ENCODE measurements around the gene CDC42. TPM values are rescaled to one million over a fixed set of nuclear protein-coding genes. Genes with fewer than 3 reads are reported as not detected.

The CDC42 gene
- total RNA-seq, 1 donor from 2014 or later: 286 TPM

DNA sequence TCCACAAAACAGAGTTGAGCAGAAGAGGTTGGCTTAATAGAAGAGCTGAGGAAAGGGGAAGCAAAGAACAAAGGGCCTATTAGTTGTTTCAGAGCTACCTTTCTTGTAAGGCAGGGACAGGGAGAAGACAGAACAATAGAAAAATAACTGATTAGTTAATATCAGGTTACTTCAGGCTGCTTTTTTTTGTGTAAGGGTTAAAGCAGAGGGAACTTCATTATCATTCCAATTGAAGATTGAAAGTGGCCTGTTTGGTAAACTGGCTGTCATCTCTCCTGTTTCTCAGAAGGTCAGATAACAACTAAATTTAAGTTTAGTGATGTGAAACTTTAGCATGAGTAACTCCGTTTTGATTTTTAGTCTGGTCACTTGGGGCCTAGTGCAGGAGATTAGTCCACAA, 22.3 kb downstream of the CDC42 start:
- DNase-seq (ENCODE audit: low read depth): no peak

GRCh38 chr1:22075718-22076117, 23.2 kb downstream of the CDC42 start:
- no peak for DNase-seq (ENCODE audit: low read depth)

GRCh38 chr1:22076346-22076745, 23.8 kb downstream of the CDC42 start:
- DNase-seq (ENCODE audit: low read depth): no peak

GRCh38 chr1:22077728-22078127, 25.2 kb downstream of the CDC42 start:
- peak; percentile 46 for DNase-seq (ENCODE audit: low read depth)

DNA sequence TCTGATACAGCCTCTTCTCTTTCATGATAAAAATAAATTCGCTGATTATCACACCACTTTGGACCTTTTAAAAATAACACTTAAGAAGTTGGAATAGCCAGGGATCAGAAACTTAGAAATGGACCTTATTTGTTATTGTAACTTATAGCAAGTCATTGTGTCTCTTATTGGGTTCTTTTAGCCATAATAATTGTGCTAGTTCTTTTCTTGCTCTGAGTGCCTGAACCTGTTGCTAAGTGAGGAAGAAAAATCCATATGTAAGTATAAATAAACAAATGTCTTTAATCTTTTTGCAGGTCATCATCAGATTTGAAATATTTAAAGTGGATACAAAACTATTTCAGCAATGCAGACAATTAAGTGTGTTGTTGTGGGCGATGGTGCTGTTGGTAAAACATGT, 25.6 kb downstream of the CDC42 start:
- no peak for DNase-seq (ENCODE audit: low read depth)

DNA sequence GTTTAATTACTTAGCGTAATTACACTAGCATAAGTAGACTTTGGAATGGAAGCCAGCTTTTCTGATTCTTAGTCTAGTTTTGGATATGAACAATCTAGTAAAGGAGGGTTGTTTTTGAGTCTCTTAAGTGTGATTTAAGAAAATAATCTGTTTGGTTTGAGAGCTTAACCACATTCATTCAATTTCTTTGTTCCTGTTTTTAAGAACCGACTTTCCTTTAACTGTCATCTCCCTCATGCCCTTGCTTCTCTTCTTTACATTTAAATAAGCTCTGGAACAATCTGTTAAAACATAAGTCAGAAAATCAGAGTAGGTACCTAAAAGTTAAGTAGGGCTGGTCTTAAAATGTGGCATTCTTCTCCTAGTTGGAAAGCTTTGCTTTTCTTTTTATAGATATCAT, 27.7 kb downstream of the CDC42 start:
- DNase-seq (ENCODE audit: low read depth): no peak

DNA sequence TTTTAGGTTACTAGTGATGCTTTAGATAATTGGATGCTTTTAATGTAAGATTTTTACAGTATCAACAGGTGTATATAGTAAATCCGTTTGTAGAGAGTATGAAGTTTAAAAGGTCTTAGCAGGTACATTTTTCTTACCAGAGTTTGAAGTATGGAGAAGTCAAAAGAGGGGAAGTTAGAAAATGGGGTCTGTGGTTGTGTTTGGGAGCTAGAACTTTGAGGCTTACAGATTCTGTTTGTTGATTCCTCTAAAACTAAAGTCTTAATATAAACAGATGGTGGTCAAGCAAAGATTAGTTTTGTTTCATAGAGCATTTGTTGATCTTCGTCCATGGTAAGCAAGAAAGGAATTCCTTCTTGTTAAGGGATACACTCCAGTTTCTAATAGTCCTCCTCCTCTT, 35.8 kb downstream of the CDC42 start:
- DNase-seq (ENCODE audit: low read depth): no peak

GRCh38 chr1:22089134-22089571, 36.6 kb downstream of the CDC42 start:
- DNase-seq (ENCODE audit: low read depth): no peak

DNA sequence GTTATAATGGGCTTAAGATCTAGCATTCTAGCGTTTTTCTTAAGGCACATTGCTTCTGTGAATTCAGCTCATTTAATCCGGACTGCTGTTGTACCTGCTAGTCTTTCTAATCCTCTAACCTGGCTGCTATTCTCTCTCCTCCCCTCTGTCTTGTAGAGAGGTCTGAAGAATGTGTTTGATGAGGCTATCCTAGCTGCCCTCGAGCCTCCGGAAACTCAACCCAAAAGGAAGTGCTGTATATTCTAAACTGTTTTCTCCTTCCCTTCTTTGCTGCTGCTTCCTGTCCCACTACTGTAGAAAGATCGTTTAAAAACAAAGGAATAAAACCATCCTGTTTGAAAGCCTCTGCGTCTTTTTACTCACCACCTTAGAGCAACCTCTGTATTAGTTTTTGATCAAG, 37.3 kb downstream of the CDC42 start:
- no peak for DNase-seq (ENCODE audit: low read depth)

DNA sequence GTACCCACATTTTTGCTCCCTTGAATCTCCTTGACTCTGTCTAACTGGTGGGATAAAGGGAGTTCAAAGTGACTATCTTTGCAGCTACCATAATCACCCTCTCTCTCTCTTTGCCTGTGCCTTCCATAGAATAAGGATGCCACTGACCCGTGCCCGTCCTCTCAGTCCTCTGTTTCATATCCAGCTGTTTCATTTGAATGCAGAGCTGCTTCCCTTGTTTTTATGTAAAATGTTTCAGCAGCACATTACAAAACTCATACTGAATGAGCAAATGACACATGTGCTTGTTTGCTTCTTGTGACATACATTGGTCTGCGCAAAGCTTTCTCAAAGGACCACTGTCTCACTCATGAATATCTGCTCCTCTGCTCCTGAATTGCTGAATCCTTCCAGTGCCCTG, 38.4 kb downstream of the CDC42 start:
- no peak for DNase-seq (ENCODE audit: low read depth)

DNA sequence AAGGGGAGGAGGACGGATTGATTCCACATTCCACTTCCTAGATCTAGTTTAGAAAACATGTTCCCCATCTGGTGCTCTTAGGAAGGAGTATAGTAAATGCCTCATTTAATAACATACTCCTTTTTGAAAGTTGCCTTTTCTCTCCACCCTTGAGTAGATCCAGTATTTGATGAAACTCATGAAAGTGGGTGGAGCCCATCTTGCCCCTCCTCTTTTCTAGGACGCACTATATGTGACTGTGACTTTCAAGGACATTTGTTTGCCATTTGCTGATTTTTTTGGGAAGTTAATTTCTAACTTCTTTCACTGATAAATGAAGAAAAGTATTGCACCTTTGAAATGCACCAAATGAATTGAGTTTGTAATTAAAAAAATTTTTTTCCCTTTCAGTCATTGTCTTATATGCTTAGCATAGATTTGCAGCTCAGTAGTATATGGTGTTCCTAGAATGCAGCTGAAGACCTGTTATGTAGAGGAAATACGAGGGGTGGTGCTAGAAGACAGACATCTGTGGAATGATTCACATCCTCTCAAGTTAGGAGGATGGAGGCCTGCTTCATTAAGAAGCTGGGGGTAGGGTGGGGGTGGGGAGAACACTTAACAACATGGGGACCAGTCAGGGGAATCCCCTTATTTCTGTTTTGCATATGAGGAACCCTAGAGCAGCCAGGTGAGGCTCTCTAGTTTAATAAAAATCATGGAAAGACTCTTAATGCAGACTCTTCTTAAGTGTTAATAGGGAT, 39.7 kb downstream of the CDC42 start:
- DNase-seq (ENCODE audit: low read depth): peak; percentile 18

GRCh38 chr1:22093513-22093912, 41.0 kb downstream of the CDC42 start:
- DNase-seq (ENCODE audit: low read depth): no peak

DNA sequence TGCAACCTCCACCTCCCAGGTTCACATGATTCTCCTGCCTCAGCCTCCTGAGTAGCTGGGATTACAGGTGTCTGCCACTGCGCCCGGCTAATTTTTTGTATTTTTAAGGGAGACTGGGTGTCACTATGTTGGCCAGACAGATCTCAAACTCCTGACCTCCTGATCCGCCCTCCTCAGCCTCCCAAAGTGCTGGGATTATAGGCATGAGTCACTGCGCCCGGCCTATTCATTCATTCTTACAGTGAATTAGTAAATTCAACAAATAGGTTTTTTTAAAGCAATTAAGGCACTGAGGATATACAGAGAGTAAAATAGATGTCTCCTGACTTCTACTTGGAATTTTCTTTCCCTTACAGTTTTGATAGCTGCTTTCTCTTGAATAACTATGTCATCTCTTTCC, 43.5 kb downstream of the CDC42 start:
- DNase-seq (ENCODE audit: low read depth): no peak

- no peak for DNase-seq (ENCODE audit: low read depth)
Observed at GRCh38 chr1:22096463-22096862, 44.0 kb downstream of the CDC42 start.

DNA sequence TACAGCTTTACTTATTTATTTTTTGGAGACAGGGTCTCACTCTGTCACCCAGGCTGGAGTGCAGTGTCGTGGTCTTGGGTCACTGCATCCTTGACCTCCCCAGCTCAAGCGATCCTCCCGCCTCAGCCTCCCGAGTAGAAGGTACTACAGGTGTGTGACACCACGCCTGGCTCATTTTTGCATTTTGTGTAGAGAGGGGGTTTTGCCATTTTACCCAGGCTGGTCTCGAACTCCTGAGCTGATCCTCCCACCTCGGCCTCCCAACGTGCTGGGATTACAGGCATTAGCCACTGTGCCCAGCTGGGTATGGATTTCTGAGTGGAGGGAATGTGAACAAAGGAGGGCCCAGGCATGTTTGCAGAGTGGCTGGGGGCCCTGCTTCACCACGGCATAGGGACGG, 46.2 kb downstream of the CDC42 start:
- DNase-seq (ENCODE audit: low read depth): no peak

GRCh38 chr1:22100168-22100567, 47.7 kb downstream of the CDC42 start:
- DNase-seq (ENCODE audit: low read depth): no peak

GRCh38 chr1:22101199-22101598, 48.7 kb downstream of the CDC42 start:
- no peak for DNase-seq (ENCODE audit: low read depth)

- no peak for DNase-seq (ENCODE audit: low read depth)
Observed at GRCh38 chr1:22101995-22102394, 49.5 kb downstream of the CDC42 start.

DNA sequence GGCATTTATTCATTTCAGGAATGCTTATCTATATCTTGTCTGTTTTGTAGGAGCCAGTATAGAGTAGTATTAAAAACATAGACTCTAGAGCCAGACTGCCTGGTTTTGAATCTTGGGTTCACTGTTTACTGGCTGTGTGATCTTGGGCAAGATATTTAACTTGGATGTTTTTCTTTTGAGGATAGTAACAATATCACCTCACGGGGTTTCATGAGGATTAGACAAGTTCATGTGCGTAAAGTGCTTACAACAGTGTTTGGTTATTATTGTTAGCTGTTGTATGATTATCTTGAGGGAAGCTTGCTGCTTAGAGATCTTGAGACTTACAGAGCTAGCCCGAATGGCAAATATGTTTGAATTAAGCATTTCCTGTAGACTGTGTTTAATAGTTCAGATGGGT, 50.2 kb downstream of the CDC42 start:
- no peak for DNase-seq (ENCODE audit: low read depth)

GRCh38 chr1:22104094-22104493, 51.6 kb downstream of the CDC42 start:
- no peak for DNase-seq (ENCODE audit: low read depth)

DNA sequence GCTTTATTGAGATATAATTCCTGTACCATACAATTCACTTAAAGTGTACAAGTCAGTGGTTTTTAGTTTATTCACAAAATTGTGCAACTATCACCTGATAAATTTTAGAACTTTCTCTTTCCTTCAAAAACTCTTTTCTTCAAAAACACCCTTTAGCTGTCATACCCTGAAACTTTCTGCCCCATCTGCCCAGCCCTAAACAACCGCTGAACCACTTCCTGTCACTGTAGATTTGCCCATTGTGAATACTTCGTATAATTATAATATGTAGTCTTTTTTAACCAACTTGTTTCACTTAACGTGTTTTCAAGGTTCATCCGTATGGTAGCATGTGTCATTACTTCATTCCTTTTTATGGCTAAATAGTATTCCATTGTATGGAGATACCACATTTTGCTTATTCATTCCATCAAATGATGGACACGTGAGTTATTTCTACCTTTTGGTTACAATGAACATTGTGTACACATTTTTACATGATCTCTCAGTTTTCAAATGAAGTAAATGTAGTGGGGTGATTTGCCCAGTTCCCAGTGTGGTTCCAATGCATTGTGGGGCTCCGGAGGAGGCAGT, 52.4 kb downstream of the CDC42 start:
- DNase-seq (ENCODE audit: low read depth): no peak

DNA sequence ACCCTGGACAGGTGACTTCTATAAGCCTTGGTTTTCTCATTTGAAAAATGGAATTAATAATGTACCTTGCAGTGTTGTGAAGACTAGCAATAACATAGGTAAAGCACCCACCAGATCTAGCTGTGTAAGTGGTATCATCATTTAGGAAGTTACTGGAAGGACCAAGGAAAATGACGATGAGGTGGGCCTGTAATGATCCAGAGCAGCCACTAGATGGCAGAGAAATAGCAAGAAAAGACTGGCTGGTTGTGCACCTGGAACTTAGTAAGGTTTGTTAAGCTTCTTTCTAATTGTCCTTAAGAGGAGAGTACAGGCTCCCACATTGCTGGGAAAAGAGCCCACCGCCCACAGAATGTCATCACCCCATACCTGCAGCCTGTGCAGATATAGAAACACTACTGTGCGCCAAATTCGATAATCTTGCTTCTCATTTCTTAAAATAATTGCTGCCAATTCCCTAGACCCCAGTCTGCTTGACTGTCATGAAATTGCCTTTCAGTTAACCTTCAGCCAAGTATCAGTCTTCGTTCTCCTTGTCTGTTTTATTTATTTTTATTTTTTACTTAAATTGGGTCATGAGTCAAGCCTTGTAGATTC, 53.2 kb downstream of the CDC42 start:
- DNase-seq (ENCODE audit: low read depth): peak; percentile 59

DNA sequence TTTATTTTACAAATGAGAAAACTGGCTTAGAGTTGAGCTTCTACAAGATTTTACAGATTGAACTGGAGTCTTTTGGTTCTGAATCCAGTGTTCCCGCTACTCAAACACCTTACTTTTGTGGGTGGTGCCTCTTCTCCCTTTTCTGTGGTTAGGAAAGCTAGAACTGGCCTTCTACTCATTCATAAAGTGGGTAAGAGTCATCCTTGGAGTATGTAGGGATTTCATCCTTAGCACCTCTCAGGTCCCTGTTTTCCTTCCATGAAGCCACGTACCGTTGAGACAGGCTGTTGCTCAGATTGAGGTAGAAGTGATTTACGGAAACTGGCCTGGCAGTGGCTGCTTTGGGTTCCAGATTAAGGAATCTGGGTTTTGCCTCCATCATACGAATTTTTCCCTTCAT, 54.6 kb downstream of the CDC42 start:
- DNase-seq (ENCODE audit: low read depth): no peak

All from myocyte (in vitro differentiated cells).